Putamen (tissue), 1 donor: Measurements from ENCODE around the gene PTPRT.

Experiments
- DNase-seq: peaks from one replicate; pipeline ENCODE4 v3.0.0-alpha.2; 2016; ENCODE audit warnings: low spot score

The PTPRT gene

DNA sequence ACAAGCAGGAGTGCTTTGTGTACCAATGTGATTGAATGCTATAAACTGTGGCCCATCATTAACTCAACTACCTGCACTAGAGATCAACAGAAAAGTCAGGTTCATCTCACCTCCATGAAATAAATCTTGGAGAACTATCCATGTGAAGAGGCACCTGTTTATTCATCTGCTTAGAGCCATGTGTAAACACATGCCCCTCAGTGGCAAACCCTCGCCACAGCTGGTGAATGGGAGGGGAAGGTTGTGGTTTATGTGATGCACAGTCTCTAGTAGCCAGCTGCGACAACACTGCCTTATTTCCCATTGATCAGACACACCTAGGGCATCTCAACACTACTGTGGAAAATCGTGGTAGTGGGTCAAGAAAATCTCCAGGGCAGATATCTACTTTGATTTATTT lies 640.2 kb downstream of the PTPRT start:
- no peak for DNase-seq

- no peak for DNase-seq
Measured at GRCh38 chr20:42544926-42545325, 644.8 kb downstream of the PTPRT start.

GRCh38 chr20:42532831-42533230 lies 656.9 kb downstream of the PTPRT start:
- DNase-seq, result no peak

DNA sequence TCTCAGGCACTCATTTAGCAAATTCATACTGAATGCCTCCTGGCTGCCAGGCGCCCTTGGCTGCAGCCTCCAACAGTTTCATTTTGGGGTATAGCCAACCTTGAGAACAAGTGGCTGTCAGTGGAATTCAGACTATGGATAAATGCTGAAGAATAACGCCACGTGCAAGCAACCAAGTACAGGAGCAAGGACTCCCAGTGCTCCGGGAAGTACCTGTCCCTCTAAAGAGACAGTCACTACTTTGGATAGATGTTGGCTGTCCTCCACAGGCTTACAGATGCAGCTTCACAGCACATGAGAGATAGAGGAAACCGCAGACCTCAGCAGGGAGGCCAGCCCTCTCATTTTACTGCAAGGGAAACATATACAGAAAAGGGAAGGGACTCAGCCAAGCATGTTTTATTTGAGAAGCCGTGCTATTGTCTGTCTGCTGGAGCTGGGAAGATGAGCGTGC lies 658.2 kb downstream of the PTPRT start:
- DNase-seq, result peak; percentile 17

DNA sequence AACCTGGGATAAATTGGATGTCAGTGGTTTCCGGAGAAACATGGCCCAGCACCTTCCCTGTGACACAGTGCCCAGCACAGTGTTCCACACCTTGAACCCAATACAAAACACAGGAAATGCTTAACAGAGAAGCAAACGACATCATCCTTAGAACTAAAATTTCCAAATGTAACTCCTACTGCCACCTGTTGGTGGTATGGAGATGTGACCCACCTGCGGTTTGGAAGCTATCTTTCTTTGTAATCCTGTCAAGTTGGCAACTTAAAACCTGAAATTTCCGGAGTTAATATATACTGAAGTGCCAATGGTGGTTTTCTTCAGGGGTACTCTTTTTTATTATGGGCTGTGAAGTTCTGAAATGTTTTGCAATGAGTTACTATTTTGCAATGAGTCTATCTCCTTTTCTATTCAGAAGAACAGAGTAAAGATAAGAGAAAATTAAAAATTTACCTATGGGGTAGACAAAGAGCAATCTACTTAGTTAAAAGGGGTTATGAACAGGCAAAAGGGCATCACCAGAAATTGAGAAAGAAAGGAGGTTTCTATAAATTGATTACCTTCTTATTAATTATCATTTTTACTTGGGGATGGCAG lies 658.8 kb downstream of the PTPRT start:
- DNase-seq, result peak; percentile 19

DNA sequence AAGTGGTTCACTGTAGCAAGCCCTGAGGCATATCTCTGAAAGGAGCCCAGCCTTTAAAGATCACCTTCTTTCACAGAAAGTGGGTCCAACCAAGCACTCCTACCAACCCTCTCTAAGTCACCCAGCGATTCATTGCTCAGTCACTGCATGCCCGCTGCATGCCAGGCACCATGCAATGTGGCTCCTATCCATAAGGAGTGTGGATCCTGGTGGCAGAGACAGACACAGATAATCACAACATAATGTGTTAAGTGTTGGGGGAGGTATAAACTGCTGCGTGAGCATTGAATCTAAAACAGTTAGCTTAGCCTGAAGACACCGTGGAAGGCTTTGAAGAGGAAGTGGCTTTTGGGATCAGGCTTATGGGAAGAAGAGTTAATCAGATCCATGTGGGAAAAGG lies 659.5 kb downstream of the PTPRT start:
- no peak for DNase-seq

DNA sequence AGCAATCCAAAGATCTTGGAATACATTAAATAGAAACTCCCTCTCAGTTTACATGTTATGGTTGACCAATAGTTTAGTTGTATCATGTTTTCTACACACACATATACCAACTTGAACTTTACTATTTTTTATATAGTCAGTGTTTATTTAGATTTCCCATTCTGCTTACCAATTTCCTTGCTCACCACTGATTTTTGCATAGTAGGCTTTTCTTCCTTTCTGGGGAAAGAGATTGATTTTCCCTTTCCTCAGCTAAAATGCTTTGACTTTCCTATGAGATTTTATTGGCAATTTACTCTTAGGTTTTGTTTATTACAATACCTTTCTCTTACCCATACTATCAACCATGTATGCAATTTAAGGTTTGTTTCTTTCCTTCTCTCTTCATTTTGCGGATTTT lies 665.6 kb downstream of the PTPRT start:
- no peak for DNase-seq

DNA sequence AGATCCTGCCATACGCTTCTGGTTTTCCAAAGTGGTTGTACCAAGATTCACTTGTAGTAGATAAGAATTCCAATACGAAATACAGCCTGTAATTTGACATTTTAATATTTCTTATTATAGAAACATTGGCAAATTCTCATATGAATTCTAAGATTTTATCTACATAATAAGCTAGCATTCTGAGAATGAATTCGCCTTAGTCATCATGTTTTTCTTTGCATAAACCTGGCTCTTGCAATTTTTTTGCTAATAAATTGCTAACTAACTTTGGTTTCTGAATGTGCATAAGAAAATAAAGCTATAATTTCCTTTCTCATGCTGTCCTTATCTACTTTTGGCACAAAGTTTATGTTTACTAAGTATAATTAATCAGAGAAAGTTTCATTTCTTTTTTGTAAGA lies 673.0 kb downstream of the PTPRT start:
- no peak for DNase-seq

GRCh38 chr20:42510686-42511085 lies 679.0 kb downstream of the PTPRT start:
- no peak for DNase-seq

GRCh38 chr20:42507874-42508273 lies 681.8 kb downstream of the PTPRT start:
- DNase-seq, result no peak

DNA sequence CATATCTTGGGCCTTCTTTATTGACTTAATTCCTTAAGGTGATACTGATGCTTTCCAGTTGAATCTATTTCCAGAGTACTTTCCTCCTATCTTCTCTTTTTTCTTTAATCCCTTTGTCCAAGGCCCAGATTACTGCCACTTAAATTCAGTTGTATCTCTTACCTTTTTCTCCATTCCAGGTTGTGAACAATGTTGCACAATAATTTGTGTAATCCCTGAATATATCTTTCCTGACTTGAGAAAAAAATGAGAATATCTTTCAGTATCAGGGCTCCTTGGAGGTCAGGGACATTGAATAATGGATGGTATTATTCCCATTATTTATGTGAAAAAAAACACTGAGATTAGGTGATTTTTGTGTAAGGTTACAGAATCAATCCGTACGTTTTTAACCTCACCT lies 683.3 kb downstream of the PTPRT start:
- no peak for DNase-seq

GRCh38 chr20:42502591-42502990 lies 687.1 kb downstream of the PTPRT start:
- no peak for DNase-seq

DNA sequence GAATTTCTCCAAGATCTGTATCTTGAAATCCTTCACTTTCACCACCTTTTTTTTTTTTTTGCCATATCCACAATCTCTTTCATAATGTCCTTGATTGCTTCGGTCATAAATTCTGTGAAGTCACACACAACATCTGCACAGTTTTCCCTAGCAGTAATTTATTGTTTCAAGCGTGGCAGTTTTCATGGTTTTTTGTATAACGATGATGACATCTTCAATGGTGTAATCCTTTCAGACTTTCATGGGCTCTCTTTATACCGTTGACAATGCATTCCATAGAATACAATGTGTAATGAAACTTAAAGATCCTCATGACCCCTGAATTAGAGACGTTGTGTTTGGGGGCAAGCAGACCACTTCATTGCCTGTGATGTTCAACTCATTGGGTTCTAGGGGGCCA lies 693.1 kb downstream of the PTPRT start:
- no peak for DNase-seq

DNA sequence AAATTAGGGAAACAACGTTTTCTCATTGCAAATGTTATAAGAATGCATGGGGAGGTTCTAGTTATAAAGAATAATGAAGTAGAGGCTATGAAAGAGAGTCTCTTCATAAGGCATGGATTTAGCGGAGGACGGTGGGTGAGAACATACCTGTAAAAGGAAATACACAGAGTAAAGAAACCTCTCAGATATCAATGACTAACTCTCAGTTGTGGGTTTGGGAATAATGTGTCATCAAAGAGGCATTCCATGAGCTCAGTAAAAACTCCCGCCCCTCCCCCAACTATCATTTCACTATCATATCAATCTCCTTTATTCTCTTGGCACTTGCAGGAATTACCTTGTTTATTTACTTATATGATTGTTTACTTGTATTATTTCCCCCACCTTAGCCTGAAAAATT lies 695.4 kb downstream of the PTPRT start:
- no peak for DNase-seq

- DNase-seq, result peak; percentile 12
Measured at GRCh38 chr20:42493001-42493400, 696.7 kb downstream of the PTPRT start.

- DNase-seq, result no peak
Measured at GRCh38 chr20:42492290-42492689, 697.4 kb downstream of the PTPRT start.

DNA sequence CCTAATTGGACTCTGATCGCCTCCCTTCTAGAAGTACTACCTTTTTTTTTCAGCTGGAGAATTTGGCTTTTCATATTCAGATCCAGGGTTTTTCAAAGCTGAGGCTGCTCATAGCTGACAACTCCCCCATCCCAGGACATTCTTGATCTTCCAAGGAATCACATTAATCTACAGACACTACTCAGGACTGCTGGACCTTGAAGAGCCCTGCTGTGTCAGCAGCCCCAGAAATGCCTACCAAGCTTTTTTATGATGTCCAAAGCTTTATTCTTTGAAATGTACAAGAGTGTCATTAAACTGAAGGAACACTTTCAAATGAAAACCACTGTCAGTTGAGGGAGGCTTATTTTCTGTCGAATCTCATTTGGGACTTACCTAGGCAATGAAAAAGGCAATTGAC lies 704.1 kb downstream of the PTPRT start:
- no peak for DNase-seq

DNA sequence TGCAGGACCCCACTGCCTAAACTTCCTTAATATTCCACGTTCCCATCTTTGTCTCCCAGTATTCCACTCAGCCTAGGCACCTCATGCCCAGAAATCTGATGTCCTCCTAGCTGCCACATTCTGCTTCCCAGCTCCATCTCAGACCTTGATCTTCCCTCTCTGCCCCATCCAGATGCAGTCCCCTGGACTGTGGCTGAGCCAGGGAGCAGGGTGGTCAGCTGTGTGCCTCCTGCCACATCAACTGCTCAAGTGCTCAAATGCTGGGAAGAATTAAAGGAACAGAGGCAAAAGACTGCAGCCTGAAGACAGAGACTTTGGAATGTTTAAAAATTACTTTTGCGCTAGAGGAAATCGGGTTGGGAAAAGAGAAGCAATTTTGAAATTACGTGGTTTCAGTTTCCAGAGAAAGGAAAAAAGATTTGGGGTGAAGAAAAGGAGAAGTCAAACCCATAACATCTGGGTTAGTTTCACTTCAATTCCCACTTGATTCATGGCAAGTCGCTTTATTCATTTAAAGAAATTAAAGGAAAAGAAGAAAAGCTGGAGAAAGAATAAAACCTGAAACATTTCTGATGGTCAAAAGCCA lies 704.8 kb downstream of the PTPRT start:
- peak; percentile 9 for DNase-seq

- peak; percentile 6 for DNase-seq
Measured at GRCh38 chr20:42484335-42484734, 705.4 kb downstream of the PTPRT start.

- no peak for DNase-seq
Measured at GRCh38 chr20:42483730-42484303, 705.9 kb downstream of the PTPRT start.

DNA sequence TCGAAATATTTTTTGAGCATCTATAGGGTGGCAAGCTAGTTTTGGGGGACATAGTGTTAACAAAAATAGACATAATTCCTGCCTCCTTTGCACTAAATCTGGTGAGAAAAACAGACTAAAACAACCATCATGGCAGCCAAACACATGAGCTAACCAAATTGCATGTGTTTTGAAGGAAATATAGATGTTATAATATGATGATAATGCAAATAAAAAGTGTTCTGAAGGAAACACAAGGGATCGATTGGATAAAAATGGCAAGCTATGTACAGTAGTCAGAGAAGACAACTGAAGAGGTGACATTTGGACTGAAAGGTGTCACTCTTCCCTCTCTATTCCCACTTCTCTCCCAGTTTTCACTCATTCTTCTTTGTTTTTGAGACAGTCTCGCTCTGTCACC lies 706.9 kb downstream of the PTPRT start:
- no peak for DNase-seq

DNA sequence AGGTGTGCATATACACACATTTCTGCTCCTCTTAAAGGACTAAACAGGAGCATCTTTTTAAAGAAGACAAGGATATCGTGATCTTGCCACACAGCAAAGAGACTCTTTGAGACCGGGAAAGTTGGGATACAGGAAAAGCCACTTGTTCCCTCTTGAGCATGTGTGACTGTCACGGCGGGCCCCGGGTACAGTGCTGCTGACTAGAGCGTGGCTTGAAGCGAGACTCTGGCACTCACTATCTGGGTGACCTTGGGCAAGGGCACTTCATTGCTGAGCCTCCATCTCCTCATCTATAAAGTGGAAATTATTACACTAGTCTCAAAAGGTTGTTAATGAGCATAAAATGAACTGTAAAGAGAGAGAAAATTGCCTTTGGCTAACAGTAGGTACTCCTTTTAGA lies 713.9 kb downstream of the PTPRT start:
- no peak for DNase-seq

DNA sequence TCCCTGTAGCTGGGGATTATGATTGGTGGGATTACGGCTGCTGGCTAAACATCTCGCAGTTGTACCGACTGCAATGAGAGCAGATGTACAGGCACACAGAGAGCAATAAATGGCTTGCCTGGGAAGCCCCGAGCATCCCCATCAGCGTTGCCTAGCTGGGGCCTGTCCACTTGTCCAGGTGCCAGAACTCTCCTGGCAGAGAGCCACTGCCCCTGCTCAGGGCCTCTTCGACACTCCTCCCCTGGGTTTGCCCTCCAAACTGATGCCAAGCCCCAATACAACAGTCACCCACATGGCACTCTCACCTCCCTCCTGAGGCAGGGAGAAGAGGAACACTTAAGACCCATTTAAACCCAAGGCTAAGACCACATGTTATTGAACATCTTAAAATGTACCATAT lies 715.1 kb downstream of the PTPRT start:
- DNase-seq, result no peak

DNA sequence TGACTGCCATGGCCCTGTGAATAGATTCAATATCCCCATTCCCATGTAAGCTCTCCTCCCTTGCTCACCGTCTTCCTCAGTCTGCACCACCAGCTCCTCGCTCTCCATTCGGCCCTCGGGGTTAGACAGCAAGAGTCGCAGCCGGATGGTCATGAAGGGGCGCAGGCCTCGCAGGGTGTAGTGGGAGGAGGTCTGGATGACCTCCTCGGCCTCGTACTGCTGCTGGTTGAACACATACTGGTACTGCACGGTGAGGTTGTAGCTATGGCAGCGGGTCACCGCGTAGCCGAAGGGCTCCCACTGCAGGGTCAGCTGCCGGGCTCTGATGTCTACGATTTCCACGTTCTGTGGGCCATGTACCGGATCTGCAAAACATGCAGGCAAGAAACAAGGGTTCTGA lies 717.5 kb downstream of the PTPRT start:
- DNase-seq, result no peak
